GM19099 (cell line): ENCODE data around the gene ANKRD9.

Experiments used
- POLR2A ChIP-seq: IDR thresholded peaks from 3 replicates; pipeline ENCODE4 v1.6.1; 2011; ENCODE audit warnings: low read depth; ENCODE audit not compliant: insufficient read length; ENCODE audit errors: extremely low read depth

Gene ANKRD9, protein sequence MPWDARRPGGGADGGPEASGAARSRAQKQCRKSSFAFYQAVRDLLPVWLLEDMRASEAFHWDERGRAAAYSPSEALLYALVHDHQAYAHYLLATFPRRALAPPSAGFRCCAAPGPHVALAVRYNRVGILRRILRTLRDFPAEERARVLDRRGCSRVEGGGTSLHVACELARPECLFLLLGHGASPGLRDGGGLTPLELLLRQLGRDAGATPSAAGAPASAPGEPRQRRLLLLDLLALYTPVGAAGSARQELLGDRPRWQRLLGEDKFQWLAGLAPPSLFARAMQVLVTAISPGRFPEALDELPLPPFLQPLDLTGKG

GRCh38 chr14:102509746-102510615 is at the start of gene ANKRD9:
ANKRD9 (minus strand) TSS chr14:102509776; CDS start chr14:102507889, 1,887 bp downstream.
- TF ChIP-seq POLR2A = no peak

DNA sequence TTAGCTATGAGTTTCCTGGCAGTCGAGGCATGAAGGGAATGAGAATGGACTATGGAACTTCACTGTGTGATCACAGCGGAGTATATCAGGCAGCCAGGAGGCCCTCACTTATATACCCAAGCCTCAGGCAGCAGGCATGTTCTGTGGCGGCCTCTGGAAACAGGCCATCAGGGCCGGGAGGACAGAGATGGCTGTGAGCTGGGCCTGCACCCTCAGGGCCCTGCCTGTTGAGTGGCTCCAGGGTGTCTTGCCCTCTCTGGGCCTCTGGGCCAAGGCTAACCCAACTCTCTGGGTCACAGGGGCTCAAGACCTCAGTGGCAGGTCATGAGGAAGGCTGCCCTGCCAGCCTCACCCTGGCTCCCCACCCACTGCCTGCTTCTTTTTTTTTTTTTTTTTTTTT is 49.0 kb upstream of the ANKRD9 start:
- no peak for TF ChIP-seq POLR2A

- TF ChIP-seq POLR2A = no peak
Observed at GRCh38 chr14:102557434-102558226, 48.1 kb upstream of the ANKRD9 start.

GRCh38 chr14:102556098-102556677 is 46.6 kb upstream of the ANKRD9 start:
- no peak for TF ChIP-seq POLR2A

DNA sequence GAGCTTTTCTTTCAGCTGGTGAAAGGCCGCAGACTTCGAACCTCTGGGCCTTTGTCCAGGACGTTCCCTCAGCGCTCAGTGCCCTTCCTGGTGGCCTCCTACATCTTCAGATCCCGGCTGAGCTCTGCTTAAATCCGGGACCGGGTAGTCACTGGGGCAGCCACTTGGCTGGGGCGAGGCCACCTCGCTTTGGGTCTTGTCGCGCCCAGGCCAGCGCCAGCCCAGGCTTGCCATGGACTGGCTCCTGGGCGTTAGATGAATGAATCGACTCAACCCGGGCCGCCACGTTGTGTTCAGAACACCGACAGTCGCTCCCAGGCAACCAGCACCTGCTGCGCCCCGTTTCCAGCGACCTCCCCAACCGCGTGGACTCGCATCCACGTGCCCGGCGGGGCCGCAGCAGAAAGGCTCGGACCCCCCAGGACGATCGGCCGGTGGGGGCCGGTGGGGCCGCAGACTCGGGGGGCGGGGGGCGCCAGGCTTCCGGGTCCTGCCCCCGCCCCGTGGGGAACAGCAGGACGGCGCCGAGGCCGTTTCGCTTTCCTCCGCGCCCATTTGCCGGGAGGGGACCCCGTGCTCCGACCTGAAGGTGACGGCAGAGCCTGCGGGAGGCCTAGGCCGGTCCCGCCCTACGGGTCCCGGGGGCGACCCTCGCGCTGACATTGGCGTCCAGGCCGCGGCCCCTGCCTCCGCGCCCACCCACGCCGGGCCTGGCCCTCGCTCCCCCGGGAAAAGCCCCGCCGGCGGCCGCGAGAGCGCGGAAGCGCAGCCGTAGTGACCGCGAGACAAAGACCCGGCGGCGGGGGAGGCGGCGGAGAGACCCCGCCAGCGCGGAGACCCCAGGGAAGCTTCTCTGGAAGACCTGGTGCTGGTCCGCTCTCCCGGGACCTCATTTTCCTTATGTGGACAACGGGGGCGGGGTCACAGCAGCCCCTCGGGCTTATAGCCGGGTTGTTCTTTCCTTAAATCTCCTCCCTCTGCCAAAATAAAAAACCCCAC is 45.5 kb upstream of the ANKRD9 start:
- TF ChIP-seq POLR2A = peak; percentile 59

- no peak for TF ChIP-seq POLR2A
Observed at GRCh38 chr14:102551995-102552705, 42.6 kb upstream of the ANKRD9 start.

- TF ChIP-seq POLR2A = no peak
Observed at GRCh38 chr14:102548616-102549240, 39.2 kb upstream of the ANKRD9 start.

DNA sequence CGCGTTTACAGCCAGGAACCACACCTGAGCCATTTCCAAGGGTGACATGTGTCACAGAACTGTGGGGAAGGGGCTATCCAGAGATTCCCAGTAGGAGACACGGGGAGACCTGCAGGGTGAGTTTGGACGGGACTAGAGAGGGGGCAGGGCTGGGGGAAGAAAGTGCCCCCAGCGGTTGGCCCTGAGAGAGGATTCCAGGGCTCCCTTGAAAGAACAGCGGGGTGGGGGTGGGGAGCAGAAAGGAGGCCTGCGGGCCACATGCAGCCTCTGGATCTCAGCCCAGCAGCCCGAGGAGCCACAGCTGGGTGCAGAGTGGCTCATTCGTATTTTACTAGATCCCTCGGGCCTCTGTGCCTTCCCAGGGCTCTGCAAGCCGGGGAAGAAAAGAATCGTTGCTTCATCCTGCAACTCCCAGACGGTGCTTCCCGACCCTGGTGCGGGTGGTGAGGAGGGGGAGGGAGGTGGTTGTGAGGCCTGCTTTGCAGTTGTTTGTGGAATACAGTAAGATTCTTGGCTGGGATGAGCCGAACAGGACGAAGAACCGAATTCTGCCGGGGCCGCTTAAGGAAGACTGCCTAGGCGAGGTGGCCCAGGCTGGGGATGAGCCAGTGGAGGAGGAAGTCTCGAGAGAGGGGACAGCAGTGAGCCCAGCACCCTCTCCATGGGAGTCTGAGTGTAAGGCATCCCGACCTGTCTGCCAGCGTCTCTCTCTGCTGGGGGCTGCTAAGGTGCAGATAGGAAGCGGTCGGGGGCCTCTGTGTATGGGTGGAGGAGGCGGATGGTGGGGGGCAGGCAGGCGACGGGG is 36.1 kb upstream of the ANKRD9 start:
- TF ChIP-seq POLR2A = no peak

GRCh38 chr14:102544747-102545460 is 35.3 kb upstream of the ANKRD9 start:
- no peak for TF ChIP-seq POLR2A

DNA sequence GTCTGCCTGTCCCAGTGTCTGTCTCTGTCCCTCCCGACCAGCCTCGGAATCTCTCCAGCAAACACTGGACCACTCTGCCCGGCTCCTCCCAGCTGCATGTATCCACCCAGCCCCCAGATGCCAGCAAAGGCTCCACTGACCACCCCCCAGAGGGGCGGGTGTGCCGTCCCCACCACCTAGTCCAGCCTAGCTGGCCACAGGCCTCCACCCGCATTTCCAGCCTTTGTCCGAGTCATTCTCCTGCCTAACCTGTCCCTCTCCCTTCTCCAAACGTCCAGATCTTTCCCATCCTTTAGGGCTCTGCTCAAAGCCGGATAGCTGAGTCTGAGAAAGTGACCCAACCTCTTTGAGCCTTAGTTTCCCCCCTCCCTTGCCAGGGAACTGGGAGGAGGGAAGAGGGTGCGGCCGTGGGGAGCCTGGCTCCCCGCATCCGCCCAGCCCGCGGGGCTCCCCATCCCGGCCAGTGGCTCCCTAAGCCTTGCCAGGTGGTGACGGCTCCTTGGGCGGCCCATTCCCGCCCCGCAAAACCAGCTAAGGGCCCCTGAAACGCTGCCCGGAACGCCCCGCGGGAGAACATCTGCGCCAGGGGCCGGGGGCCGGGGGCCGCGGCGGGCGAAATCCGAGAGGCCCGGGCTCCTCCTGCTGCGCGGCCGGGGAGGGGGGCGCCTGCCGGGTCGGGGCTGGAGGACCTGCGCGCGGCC is 34.6 kb upstream of the ANKRD9 start:
- TF ChIP-seq POLR2A = no peak

DNA sequence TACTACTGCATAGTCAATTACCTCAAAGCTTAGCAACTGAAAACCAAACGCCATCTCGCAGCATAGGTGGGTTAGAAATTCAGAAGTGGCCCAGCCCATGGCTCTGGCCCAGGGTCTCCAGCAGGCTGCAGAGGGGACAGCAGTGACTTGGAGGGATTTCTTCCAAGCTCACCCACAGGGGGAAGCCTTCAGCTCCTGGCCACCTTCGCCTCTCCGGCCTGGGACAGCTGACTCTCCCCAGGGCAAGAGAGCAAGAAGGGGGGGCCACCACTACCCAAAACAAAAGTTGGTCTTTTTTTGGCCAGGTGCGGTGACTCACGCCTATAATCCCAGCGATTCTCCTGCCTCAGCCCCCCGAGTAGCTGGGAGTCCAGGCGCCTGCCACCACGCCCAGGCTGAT is 32.2 kb upstream of the ANKRD9 start:
- TF ChIP-seq POLR2A = no peak
